HG02759 (cell line): Measurements from ENCODE around the gene TRIM33.
A peak's percentile ranks its signal among the peaks of the same experiment; 100 is the strongest.
"Not testable (repeated sequence)": the region's sequence is repeated elsewhere in the genome, so short reads cannot be mapped to it uniquely, and the experiment has no call there.

Source experiments
- ATAC-seq: cut with Tn5 transposase; IDR thresholded peaks from one replicate; pipeline ENCODE4 v1.9.1; 2021; ENCODE audit warnings: mild to moderate bottlenecking, moderate library complexity; ENCODE audit not compliant: unreplicated experiment

The TRIM33 gene

GRCh38 chr1:114467491-114467890 lies 43.5 kb downstream of the TRIM33 start:
- peak; percentile 59 for ATAC-seq

GRCh38 chr1:114466334-114467014 lies 44.5 kb downstream of the TRIM33 start:
- ATAC-seq, result no peak

GRCh38 chr1:114462963-114463362 lies 48.0 kb downstream of the TRIM33 start:
- ATAC-seq, result no peak

- ATAC-seq, result no peak
These were observed 48.7 kb downstream of the TRIM33 start for GRCh38 chr1:114462341-114462740.

GRCh38 chr1:114458237-114458777 lies 52.7 kb downstream of the TRIM33 start:
- no peak for ATAC-seq

GRCh38 chr1:114457675-114458236 lies 53.2 kb downstream of the TRIM33 start:
- ATAC-seq, result no peak

- ATAC-seq, result no peak
These were observed 54.4 kb downstream of the TRIM33 start for GRCh38 chr1:114456586-114456985.

- no peak for ATAC-seq
These were observed 55.8 kb downstream of the TRIM33 start for GRCh38 chr1:114455102-114455785.

- ATAC-seq, result no peak
These were observed 56.5 kb downstream of the TRIM33 start for GRCh38 chr1:114454539-114454938.

- ATAC-seq, result no peak
These were observed 57.6 kb downstream of the TRIM33 start for GRCh38 chr1:114453361-114453784.

- no peak for ATAC-seq
These were observed 62.5 kb downstream of the TRIM33 start for GRCh38 chr1:114448370-114449036.

- ATAC-seq, result no peak
These were observed 64.8 kb downstream of the TRIM33 start for GRCh38 chr1:114446198-114446597.

GRCh38 chr1:114443226-114443625 lies 67.8 kb downstream of the TRIM33 start:
- ATAC-seq, result not testable (repeated sequence)

GRCh38 chr1:114441332-114441731 lies 69.7 kb downstream of the TRIM33 start:
- no peak for ATAC-seq

- no peak for ATAC-seq
These were observed 71.6 kb downstream of the TRIM33 start for GRCh38 chr1:114439369-114439768.

- ATAC-seq, result no peak
These were observed 73.2 kb downstream of the TRIM33 start for GRCh38 chr1:114437812-114438211.

GRCh38 chr1:114436799-114437198 lies 74.2 kb downstream of the TRIM33 start:
- ATAC-seq, result no peak

GRCh38 chr1:114435088-114435715 lies 75.8 kb downstream of the TRIM33 start:
- ATAC-seq, result no peak

- no peak for ATAC-seq
These were observed 80.0 kb downstream of the TRIM33 start for GRCh38 chr1:114431026-114431425.

- ATAC-seq, result no peak
These were observed 82.8 kb downstream of the TRIM33 start for GRCh38 chr1:114428083-114428754.
